ENCODE results near the gene UBR3.

Gene UBR3

GRCh38 chr2:170095380-170095779, 268.1 kb downstream of the UBR3 start:
- H3K27ac ChIP-seq (ENCODE audit: poor library complexity, severe bottlenecking), result no peak overlapping the region
- DNase-seq (ENCODE audit: low spot score), result no peak

GRCh38 chr2:170098626-170099312, 271.5 kb downstream of the UBR3 start:
- no peak overlapping the region for H3K27ac ChIP-seq (ENCODE audit: poor library complexity, severe bottlenecking)
- H3K27me3 ChIP-seq (ENCODE audit: insufficient read depth, poor library complexity, severe bottlenecking), result no peaks in the 10 kb centered on the region
- H3K4me1 ChIP-seq (ENCODE audit: insufficient read depth, poor library complexity, severe bottlenecking), result no peaks in the 10 kb centered on the region
- DNase-seq (ENCODE audit: low spot score), result no peak
- H3K4me3 ChIP-seq (ENCODE audit: severe bottlenecking), result no peak overlapping the region
- no peak for TF ChIP-seq CTCF (IDR thresholded peaks at IDR 0.05; ENCODE audit: poor library complexity, severe bottlenecking)
- no peak for ATAC-seq (ENCODE audit: low read depth)
- H3K36me3 ChIP-seq (ENCODE audit: low read depth), result no peaks in the 10 kb centered on the region
- H3K9me3 ChIP-seq (ENCODE audit: severe bottlenecking), result no peaks in the 10 kb centered on the region

More at GRCh38 chr2:170095380-170095779, 268.1 kb downstream of the UBR3 start:
- no peaks in the 10 kb centered on the region for H3K9me3 ChIP-seq (ENCODE audit: severe bottlenecking)
- no peak for TF ChIP-seq CTCF (IDR thresholded peaks at IDR 0.05; ENCODE audit: poor library complexity, severe bottlenecking)
- no peaks in the 10 kb centered on the region for H3K27me3 ChIP-seq (ENCODE audit: insufficient read depth, poor library complexity, severe bottlenecking)
- ATAC-seq (ENCODE audit: low read depth), result no peak
- no peaks in the 10 kb centered on the region for H3K36me3 ChIP-seq (ENCODE audit: low read depth)
- no peak overlapping the region for H3K4me3 ChIP-seq (ENCODE audit: severe bottlenecking)
- no peaks in the 10 kb centered on the region for H3K4me1 ChIP-seq (ENCODE audit: insufficient read depth, poor library complexity, severe bottlenecking)

GRCh38 chr2:170101789-170102188, 274.5 kb downstream of the UBR3 start:
- no peak for ATAC-seq (ENCODE audit: low read depth)
- no peaks in the 10 kb centered on the region for H3K27me3 ChIP-seq (ENCODE audit: insufficient read depth, poor library complexity, severe bottlenecking)
- TF ChIP-seq CTCF (IDR thresholded peaks at IDR 0.05; ENCODE audit: poor library complexity, severe bottlenecking), result no peak
- no peak overlapping the region for H3K4me3 ChIP-seq (ENCODE audit: severe bottlenecking)
- no peak for DNase-seq (ENCODE audit: low spot score)
- no peaks in the 10 kb centered on the region for H3K9me3 ChIP-seq (ENCODE audit: severe bottlenecking)
- H3K36me3 ChIP-seq (ENCODE audit: low read depth), result no peaks in the 10 kb centered on the region
- no peaks in the 10 kb centered on the region for H3K4me1 ChIP-seq (ENCODE audit: insufficient read depth, poor library complexity, severe bottlenecking)
- H3K27ac ChIP-seq (ENCODE audit: poor library complexity, severe bottlenecking), result no peak overlapping the region

- Histone ChIP-seq H3K9me3 (ENCODE audit: severe bottlenecking) (no peaks in the 10 kb centered on the region), H3K27ac (ENCODE audit: poor library complexity, severe bottlenecking) (no peak overlapping the region), H3K4me1 (ENCODE audit: insufficient read depth, poor library complexity, severe bottlenecking) (no peaks in the 10 kb centered on the region), H3K27me3 (ENCODE audit: insufficient read depth, poor library complexity, severe bottlenecking) (no peaks in the 10 kb centered on the region), H3K36me3 (ENCODE audit: low read depth) (no peaks in the 10 kb centered on the region), H3K4me3 (ENCODE audit: severe bottlenecking) (no peak overlapping the region)
- no peak for TF ChIP-seq CTCF (IDR thresholded peaks at IDR 0.05; ENCODE audit: poor library complexity, severe bottlenecking)
- ATAC-seq (ENCODE audit: low read depth) (no peak), DNase-seq (ENCODE audit: low spot score) (no peak)
Measured at GRCh38 chr2:170106102-170106840, 279.0 kb downstream of the UBR3 start.

Measured in RWPE2 (cell line).